ENCODE data around the gene HES3. TPM values are rescaled to one million over a fixed set of nuclear protein-coding genes. Genes with fewer than 3 reads are reported as not detected.

Gene HES3
- total and polyA plus RNA-seq, 11 donors: not detected

DNA sequence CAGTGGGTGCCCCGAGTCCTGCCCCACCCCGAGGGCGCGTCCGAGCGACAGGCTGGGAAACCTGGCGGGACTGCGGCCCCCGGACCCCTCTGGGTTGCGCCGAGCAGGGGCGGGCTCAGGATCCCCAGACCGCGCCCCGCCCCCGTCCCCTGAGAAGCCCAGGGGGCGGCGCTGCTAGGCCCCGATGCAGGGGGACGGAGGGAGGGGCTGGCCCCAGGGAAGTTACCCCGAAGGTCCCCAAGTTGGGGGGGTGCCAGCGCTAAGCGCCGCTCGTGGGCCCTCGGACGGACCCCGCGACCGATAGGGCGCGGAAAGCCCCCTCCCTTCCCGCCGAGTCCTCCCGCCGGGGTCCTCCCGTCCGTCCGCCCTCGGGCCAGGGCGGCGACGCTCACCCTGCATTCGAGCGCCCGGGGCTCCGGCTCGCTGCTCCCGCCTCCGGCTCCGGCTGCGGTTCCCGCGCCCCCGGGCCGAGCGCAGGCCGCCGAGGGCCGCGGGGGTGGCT is 16.5 kb downstream of the HES3 start:
- H3K27ac ChIP-seq: peak overlapping the region; percentile 8 to 82 (median 64)
- DNase-seq: peak in 2 of 5 donors; percentile 30 to 48
- no peaks in the 10 kb centered on the region for H3K9me3 ChIP-seq
- H3K36me3 ChIP-seq: no peaks in the 10 kb centered on the region
- peak overlapping the region; percentile 43 to 84 (median 65) for H3K4me3 ChIP-seq
- intact Hi-C loops (cut with DNase I): no loop called here
- H3K27me3 ChIP-seq: peaks cover 0 to 26% (median 8%) of the 10 kb centered on the region in 9 donors
- ATAC-seq: peak in 1 of 4 donors; percentile 42
- H3K4me1 ChIP-seq: peaks cover 0 to 38% (median 25%) of the 10 kb centered on the region in 12 donors
- TF ChIP-seq, protein P1, sequence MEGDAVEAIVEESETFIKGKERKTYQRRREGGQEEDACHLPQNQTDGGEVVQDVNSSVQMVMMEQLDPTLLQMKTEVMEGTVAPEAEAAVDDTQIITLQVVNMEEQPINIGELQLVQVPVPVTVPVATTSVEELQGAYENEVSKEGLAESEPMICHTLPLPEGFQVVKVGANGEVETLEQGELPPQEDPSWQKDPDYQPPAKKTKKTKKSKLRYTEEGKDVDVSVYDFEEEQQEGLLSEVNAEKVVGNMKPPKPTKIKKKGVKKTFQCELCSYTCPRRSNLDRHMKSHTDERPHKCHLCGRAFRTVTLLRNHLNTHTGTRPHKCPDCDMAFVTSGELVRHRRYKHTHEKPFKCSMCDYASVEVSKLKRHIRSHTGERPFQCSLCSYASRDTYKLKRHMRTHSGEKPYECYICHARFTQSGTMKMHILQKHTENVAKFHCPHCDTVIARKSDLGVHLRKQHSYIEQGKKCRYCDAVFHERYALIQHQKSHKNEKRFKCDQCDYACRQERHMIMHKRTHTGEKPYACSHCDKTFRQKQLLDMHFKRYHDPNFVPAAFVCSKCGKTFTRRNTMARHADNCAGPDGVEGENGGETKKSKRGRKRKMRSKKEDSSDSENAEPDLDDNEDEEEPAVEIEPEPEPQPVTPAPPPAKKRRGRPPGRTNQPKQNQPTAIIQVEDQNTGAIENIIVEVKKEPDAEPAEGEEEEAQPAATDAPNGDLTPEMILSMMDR (IDR thresholded peaks at IDR 0.05): peak in 1 of 12 donors; percentile 3
- TF ChIP-seq POLR2A (IDR thresholded peaks at IDR 0.05): no peak
- WGBS, 4 donors: 1 to 3% (median 1%) methylated on average over 8 to 61 of the region's 61 CpGs

DNA sequence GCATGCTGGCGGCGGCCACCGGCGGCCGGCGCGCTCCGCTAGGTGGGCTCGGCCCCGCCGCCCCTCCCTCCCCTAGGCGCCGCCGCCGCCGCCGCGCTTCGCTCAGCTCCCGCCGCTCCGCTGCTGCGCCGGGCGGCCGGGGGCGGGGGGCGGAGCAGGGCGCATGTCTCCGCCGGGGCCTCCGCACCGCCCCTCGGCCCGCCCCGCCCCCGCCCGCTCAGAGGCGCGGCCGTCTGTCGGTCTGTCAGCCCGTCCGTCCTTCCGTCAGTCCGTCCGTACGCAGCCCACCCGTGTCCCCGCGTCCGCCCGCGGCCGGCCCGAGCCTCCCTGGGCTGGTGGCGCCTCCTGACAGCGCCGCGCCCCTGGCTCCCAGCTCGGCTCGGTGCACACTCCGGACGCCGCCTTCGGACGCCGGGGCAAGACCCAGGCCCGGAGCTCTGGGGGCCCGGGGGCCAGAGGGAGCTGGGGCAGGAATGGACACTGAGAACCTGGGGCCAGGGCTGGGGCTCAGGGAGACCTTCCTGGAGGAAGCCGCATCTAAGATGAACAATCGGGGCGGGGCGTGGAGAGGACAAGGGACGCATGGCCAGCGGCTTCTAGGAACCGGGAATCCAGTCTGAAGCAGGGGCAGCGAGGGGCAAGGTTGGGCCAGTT is 17.1 kb downstream of the HES3 start, which contains the start of gene GPR153:
Gene GPR153 (minus strand): TSS at position 138 of the 654 bp plus-strand sequence. CDS start 6,193 bp downstream, outside the sequence.
- ATAC-seq (peak in 3 of 4 donors; percentile 36 to 69 (median 56)), DNase-seq (peak in 4 of 5 donors; percentile 58 to 71 (median 64))
- Histone ChIP-seq H3K4me1 (peaks cover 0 to 38% (median 25%) of the 10 kb centered on the region in 12 donors), H3K36me3 (no peaks in the 10 kb centered on the region), H3K27me3 (peaks cover 0 to 26% (median 8%) of the 10 kb centered on the region in 9 donors), H3K27ac (peak within 1 kb of the TSS; percentile 8 to 85 (median 69)), H3K9me3 (no peaks in the 10 kb centered on the region), H3K4me3 (peak within 1 kb of the TSS; percentile 43 to 84 (median 65))
- intact Hi-C loops (cut with DNase I): no loop called here
- no peak for TF ChIP-seq POLR2A (IDR thresholded peaks at IDR 0.05)
- TF ChIP-seq, protein P1 (IDR thresholded peaks at IDR 0.05): no peak
- 1 to 4% (median 3%) methylated on average over 13 to 78 of the region's 78 CpGs for WGBS, 4 donors

DNA sequence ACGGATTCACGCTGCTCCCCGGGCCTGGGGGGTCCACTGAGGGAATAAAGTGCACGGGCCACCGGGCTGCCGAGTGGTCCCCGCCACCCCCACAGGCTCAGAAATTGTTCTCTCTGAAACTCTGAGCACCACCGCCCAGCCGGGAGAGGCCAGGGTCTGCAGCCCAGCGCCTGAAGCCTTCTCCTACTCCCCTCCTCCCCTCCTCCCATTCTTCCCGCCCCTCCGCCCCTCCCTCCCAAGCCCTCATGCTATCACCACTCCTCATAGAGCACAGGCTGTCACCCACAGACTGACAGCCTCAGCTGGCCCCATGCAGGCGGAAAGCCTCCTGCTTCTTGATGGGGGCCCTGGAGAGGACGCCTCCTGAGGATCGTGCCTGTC is 17.6 kb downstream of the HES3 start:
- Histone ChIP-seq H3K36me3 (no peaks in the 10 kb centered on the region), H3K9me3 (no peaks in the 10 kb centered on the region), H3K27ac (peak overlapping the region in 8 of 12 donors; percentile 51 to 85 (median 70)), H3K27me3 (peaks cover 0 to 26% (median 8%) of the 10 kb centered on the region in 9 donors), H3K4me3 (peak overlapping the region; percentile 20 to 67 (median 54)), H3K4me1 (peaks cover 0 to 38% (median 25%) of the 10 kb centered on the region in 12 donors)
- ATAC-seq (peak in 1 of 4 donors; percentile 13), DNase-seq (no peak)
- no peak for TF ChIP-seq POLR2A (IDR thresholded peaks at IDR 0.05)
- TF ChIP-seq, protein P1 (IDR thresholded peaks at IDR 0.05): no peak
- intact Hi-C loops (cut with DNase I): no loop called here
- 9 to 18% (median 13%) methylated on average over 12 to 15 of the region's 15 CpGs for WGBS, 4 donors
